ENCODE data around the gene WWC2. TPM values are rescaled to one million over a fixed set of nuclear protein-coding genes. Genes with fewer than 3 reads are reported as not detected.
A peak's percentile ranks its signal among the peaks of the same experiment; 100 is the strongest.

WWC2 gene
- total and polyA plus RNA-seq, 2 experiments from 2014 or later = 19.3 to 24.7 TPM

DNA sequence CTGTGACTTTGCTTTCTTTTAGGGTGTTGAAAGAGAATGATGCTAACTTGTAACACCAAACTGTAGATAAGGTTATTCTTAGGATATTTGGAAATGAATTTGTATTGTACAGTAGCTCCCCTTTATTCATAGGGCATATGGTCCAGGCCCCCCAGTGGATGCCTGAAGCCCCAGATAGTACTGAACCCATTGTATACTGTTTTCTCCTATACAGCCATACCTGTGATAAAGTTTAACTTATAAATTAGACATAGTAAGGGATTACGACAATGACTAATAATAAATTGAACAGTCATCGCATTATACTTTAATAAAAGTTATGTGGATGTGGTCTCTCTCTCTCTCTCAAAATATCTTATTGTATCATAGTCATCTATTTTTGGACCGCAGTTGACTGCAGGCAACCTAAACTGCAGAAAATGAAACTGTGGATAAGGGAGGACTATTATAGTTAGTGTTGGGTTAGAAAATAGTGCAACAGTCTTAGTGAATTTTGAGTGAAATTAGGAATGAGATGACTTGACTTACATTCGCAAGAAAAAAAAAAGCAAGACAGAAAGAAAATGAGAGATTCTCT is 115.9 kb downstream of the WWC2 start:
- H3K27me3 ChIP-seq = no peaks in the 10 kb centered on the region
- no peak for TF ChIP-seq EZH2phosphoT487 (IDR thresholded peaks at IDR 0.05; ENCODE audit: low read depth, severe bottlenecking, unreplicated experiment)
- TF ChIP-seq, protein P1, sequence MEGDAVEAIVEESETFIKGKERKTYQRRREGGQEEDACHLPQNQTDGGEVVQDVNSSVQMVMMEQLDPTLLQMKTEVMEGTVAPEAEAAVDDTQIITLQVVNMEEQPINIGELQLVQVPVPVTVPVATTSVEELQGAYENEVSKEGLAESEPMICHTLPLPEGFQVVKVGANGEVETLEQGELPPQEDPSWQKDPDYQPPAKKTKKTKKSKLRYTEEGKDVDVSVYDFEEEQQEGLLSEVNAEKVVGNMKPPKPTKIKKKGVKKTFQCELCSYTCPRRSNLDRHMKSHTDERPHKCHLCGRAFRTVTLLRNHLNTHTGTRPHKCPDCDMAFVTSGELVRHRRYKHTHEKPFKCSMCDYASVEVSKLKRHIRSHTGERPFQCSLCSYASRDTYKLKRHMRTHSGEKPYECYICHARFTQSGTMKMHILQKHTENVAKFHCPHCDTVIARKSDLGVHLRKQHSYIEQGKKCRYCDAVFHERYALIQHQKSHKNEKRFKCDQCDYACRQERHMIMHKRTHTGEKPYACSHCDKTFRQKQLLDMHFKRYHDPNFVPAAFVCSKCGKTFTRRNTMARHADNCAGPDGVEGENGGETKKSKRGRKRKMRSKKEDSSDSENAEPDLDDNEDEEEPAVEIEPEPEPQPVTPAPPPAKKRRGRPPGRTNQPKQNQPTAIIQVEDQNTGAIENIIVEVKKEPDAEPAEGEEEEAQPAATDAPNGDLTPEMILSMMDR (IDR thresholded peaks at IDR 0.05; ENCODE audit: poor library complexity) = no peak
- TF ChIP-seq EZH2 (IDR thresholded peaks at IDR 0.05; ENCODE audit: borderline replicate concordance) = no peak
- no peak for DNase-seq (ENCODE audit: low spot score)
- H3K4me1 ChIP-seq (ENCODE audit: insufficient read depth) = no peaks in the 10 kb centered on the region
- no peak overlapping the region for H3K4me2 ChIP-seq
- no peaks in the 10 kb centered on the region for H3K9me2 ChIP-seq (replicated peaks; ENCODE audit: insufficient read depth)
- no peaks in the 10 kb centered on the region for H3K36me3 ChIP-seq (replicated peaks; ENCODE audit: insufficient read depth, low read depth)
- H3K9me3 ChIP-seq (ENCODE audit: low read depth) = no peaks in the 10 kb centered on the region
- no peaks in the 10 kb centered on the region for H3K79me2 ChIP-seq
- H4K20me1 ChIP-seq (ENCODE audit: insufficient read depth, poor library complexity, severe bottlenecking) = no peaks in the 10 kb centered on the region
- 96% methylated on average over 4 of the region's 4 CpGs for WGBS (ENCODE audit: low lambda C conversion rate, missing lambda C conversion rate)
- no peak overlapping the region for H2AFZ ChIP-seq
- no peak overlapping the region for H3K4me3 ChIP-seq
- no peak overlapping the region for H3K27ac ChIP-seq

DNA sequence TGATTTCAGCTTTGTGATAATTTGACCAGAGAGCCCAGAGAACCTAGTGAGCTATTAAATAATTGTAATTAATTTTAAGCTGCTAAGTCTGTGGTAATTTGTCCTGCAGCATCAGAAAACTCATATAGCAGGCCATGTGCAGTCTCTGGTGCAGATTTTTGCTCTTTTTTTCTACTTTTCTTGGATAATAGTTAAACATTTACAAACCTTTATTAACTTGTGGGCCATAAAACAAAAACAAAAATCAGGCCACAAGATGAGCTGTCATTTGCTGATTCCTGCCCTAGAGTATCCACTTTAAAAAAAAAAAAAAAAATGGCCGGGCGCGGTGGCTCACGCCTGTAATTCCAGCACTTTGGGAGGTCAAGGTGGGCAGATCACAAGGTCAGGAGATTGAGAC is 121.2 kb downstream of the WWC2 start:
- H3K27me3 ChIP-seq = no peaks in the 10 kb centered on the region
- no peaks in the 10 kb centered on the region for H3K36me3 ChIP-seq (replicated peaks; ENCODE audit: insufficient read depth, low read depth)
- no peak overlapping the region for H3K4me2 ChIP-seq
- no peaks in the 10 kb centered on the region for H3K9me3 ChIP-seq (ENCODE audit: low read depth)
- no peak overlapping the region for H3K4me3 ChIP-seq
- no peak overlapping the region for H3K27ac ChIP-seq
- H3K4me1 ChIP-seq (ENCODE audit: insufficient read depth) = no peaks in the 10 kb centered on the region
- DNase-seq (ENCODE audit: low spot score) = no peak
- no peaks in the 10 kb centered on the region for H3K9me2 ChIP-seq (replicated peaks; ENCODE audit: insufficient read depth)
- H3K79me2 ChIP-seq = no peaks in the 10 kb centered on the region
- H4K20me1 ChIP-seq (ENCODE audit: insufficient read depth, poor library complexity, severe bottlenecking) = no peaks in the 10 kb centered on the region
- no peak overlapping the region for H2AFZ ChIP-seq
- 83% methylated on average over 4 of the region's 4 CpGs for WGBS (ENCODE audit: low lambda C conversion rate, missing lambda C conversion rate)
- TF ChIP-seq EZH2 (IDR thresholded peaks at IDR 0.05; ENCODE audit: borderline replicate concordance) = no peak
- TF ChIP-seq, protein P1 (IDR thresholded peaks at IDR 0.05; ENCODE audit: poor library complexity) = no peak
- TF ChIP-seq EZH2phosphoT487 (IDR thresholded peaks at IDR 0.05; ENCODE audit: low read depth, severe bottlenecking, unreplicated experiment) = no peak

DNA sequence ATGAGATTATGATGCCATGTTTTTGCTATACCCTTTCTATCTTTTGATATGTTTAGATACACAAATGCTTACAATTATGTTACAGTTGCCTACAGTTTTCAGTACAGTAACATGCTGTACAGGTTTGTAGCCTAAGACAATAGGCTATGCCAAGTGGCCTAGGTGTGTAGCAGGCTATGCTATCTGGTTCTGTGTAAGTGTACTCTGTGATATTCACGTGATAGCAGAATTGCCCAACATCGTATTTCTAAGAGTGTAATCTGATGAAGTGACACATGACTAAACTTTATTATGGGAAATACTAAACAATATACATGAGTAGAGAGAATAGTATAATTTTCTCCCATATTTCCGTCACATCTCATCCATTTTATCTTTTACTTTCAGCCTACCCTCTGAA is 124.0 kb downstream of the WWC2 start:
- Histone ChIP-seq H3K27me3 (no peaks in the 10 kb centered on the region), H2AFZ (no peak overlapping the region), H3K9me2 (replicated peaks; ENCODE audit: insufficient read depth) (no peaks in the 10 kb centered on the region), H3K27ac (no peak overlapping the region), H3K4me1 (ENCODE audit: insufficient read depth) (no peaks in the 10 kb centered on the region), H3K36me3 (replicated peaks; ENCODE audit: insufficient read depth, low read depth) (no peaks in the 10 kb centered on the region), H3K9me3 (ENCODE audit: low read depth) (no peaks in the 10 kb centered on the region), H3K4me3 (no peak overlapping the region), H3K79me2 (no peaks in the 10 kb centered on the region), H4K20me1 (ENCODE audit: insufficient read depth, poor library complexity, severe bottlenecking) (no peaks in the 10 kb centered on the region), H3K4me2 (no peak overlapping the region)
- 67% methylated on average over 3 of the region's 3 CpGs for WGBS (ENCODE audit: low lambda C conversion rate, missing lambda C conversion rate)
- TF ChIP-seq, protein P1 (IDR thresholded peaks at IDR 0.05; ENCODE audit: poor library complexity) = no peak
- TF ChIP-seq EZH2 (IDR thresholded peaks at IDR 0.05; ENCODE audit: borderline replicate concordance) (no peak), EZH2phosphoT487 (IDR thresholded peaks at IDR 0.05; ENCODE audit: low read depth, severe bottlenecking, unreplicated experiment) (no peak)
- DNase-seq (ENCODE audit: low spot score) = peak; percentile 32

DNA sequence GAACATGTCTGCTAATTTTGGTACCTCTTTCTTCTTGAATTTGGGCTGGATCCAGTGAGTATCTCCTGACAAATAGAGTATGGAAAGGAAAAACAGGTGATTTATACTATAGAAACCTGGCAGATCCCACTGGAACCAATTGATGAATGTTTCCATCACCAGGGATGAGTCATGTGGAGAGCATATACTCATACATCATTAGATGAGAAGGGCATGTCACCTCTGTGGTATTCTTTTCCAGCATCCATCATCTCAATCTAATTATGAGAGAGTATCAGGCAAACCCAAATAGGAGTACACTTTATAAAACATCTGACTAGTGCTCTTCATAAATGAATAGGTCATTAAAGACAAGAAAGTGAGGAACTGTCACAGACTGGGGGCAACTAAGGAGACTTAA is 130.3 kb downstream of the WWC2 start:
- H3K9me2 ChIP-seq (replicated peaks; ENCODE audit: insufficient read depth) = no peaks in the 10 kb centered on the region
- no peaks in the 10 kb centered on the region for H3K27me3 ChIP-seq
- no peak overlapping the region for H2AFZ ChIP-seq
- TF ChIP-seq EZH2 (IDR thresholded peaks at IDR 0.05; ENCODE audit: borderline replicate concordance) (no peak), EZH2phosphoT487 (IDR thresholded peaks at IDR 0.05; ENCODE audit: low read depth, severe bottlenecking, unreplicated experiment) (no peak)
- TF ChIP-seq, protein P1 (IDR thresholded peaks at IDR 0.05; ENCODE audit: poor library complexity) = no peak
- no peak overlapping the region for H3K27ac ChIP-seq
- H3K36me3 ChIP-seq (replicated peaks; ENCODE audit: insufficient read depth, low read depth) = no peaks in the 10 kb centered on the region
- DNase-seq (ENCODE audit: low spot score) = no peak
- H3K9me3 ChIP-seq (ENCODE audit: low read depth) = no peaks in the 10 kb centered on the region
- no peak overlapping the region for H3K4me2 ChIP-seq
- H3K4me3 ChIP-seq = no peak overlapping the region
- no peaks in the 10 kb centered on the region for H3K4me1 ChIP-seq (ENCODE audit: insufficient read depth)
- no peaks in the 10 kb centered on the region for H3K79me2 ChIP-seq
- no peaks in the 10 kb centered on the region for H4K20me1 ChIP-seq (ENCODE audit: insufficient read depth, poor library complexity, severe bottlenecking)
